Gastrocnemius medialis (tissue), 4 donors: ENCODE results near the gene IQGAP2. TPM values are rescaled to one million over a fixed set of nuclear protein-coding genes. Genes with fewer than 3 reads are reported as not detected.

Experiments used
- ATAC-seq, 2 donors: fragments of 150-250 bp; one replicate each; pipeline ENCODE4 v1.9.1; 2016
- DNase-seq, 2 donors: peaks; one replicate each; pipeline ENCODE4 v3.0.0-alpha.2; 2019
- H3K27ac ChIP-seq, 4 donors: fragments of 200-600 bp; sonication (generic); 1 replicate in 1 of 4; 2 replicates in 3 of 4; pipeline ENCODE4 v1.5.1; 2016 to 2018; ENCODE audit warnings: mild to moderate bottlenecking in 2 of 4, moderate library complexity in 1 of 4
- H3K27me3 ChIP-seq, 3 donors: fragments of 200-600 bp; sonication (generic) in 2 of 3; 1 replicate in 1 of 3; 2 replicates in 2 of 3; pipeline versions ENCODE4 v1.5.1 to v1.6.0; 2016 to 2019; ENCODE audit warnings: mild to moderate bottlenecking in 1 of 3, moderate library complexity in 1 of 3
- H3K36me3 ChIP-seq, 2 donors: fragments of 200-600 bp; sonication (generic) in 1 of 2; one replicate each; pipeline ENCODE4 v1.5.1; 2017 to 2018
- H3K4me1 ChIP-seq, 2 donors: fragments of 200-600 bp; sonication (generic) in 1 of 2; one replicate each; pipeline ENCODE4 v1.5.1; 2016 to 2017; ENCODE audit warnings: mild to moderate bottlenecking in 2 of 2
- H3K4me3 ChIP-seq, 4 donors: fragments of 200-600 bp; sonication (generic) in 3 of 4; 1 replicate in 1 of 4; 2 replicates in 3 of 4; pipeline ENCODE4 v1.5.1; 2016 to 2019; ENCODE audit warnings: mild to moderate bottlenecking in 2 of 4
- H3K9me3 ChIP-seq, 3 donors: fragments of 200-600 bp; sonication (generic) in 2 of 3; 1 replicate in 1 of 3; 2 replicates in 2 of 3; pipeline ENCODE4 v1.5.1; 2016 to 2019
- CTCF ChIP-seq, 5 experiments: fragments of 450-650 bp in 3 of 5; fragments of 200-600 bp in 2 of 5; sonication (generic) in 2 of 5; IDR thresholded peaks in 4 of 5; conservative IDR thresholded peaks in 1 of 5; 1 replicate in 4 of 5; 2 replicates in 1 of 5; pipeline ENCODE4 v1.5.1; 2016 to 2019; ENCODE audit warnings: antibody characterized with exemption in 5 of 5, mild to moderate bottlenecking in 3 of 5, moderate library complexity in 3 of 5
- POLR2A ChIP-seq, 2 donors: fragments of 450-650 bp; IDR thresholded peaks; one replicate each; pipeline ENCODE4 v1.6.1; 2017; ENCODE audit warnings: antibody characterized with exemption in 2 of 2, mild to moderate bottlenecking in 2 of 2, moderate library complexity in 2 of 2
- in situ Hi-C, 4 donors: fragments of 200-750 bp; cut with MboI; loops; one replicate each; pipeline versions ENCODE4 v1.15.0 to v1.8.0; 2017; ENCODE audit warnings: low sequenced_read_pairs in 4 of 4
- intact Hi-C: fragments of 100-400 bp; cut with DNase I; formaldehyde crosslinking; loops from one replicate; pipeline ENCODE4 v1.15.1; 2023; ENCODE audit warnings: low total_unique reads
- total RNA-seq, 4 donors: library from RNA; depleted of rRNA; stranded (reverse); fragments of >200 nt; gene quantifications; one replicate each; pipeline versions ENCODE4 v1.1.0 to v1.2.3, GENCODE V29; 2016

The IQGAP2 gene
- total RNA-seq, 4 donors from 2014 or later: 1.5 to 6.8 (median 2.5) TPM

GRCh38 chr5:76372323-76373054, 30.6 kb upstream of the IQGAP2 start:
- no peaks in the 10 kb centered on the region for H3K36me3 ChIP-seq
- no peaks in the 10 kb centered on the region for H3K9me3 ChIP-seq
- DNase-seq (no peak), ATAC-seq (no peak)
- no peak overlapping the region for H3K27ac ChIP-seq
- H3K4me3 ChIP-seq: no peak overlapping the region
- intact Hi-C loops: no loop called here
- H3K27me3 ChIP-seq: no peaks in the 10 kb centered on the region
- in situ Hi-C loops: no loop called here
- TF ChIP-seq POLR2A (IDR thresholded peaks at IDR 0.05) (no peak), CTCF (IDR thresholded peaks at IDR 0.05 in 4 of 5, conservative IDR thresholded peaks at IDR 0.05 in 1 of 5) (no peak)
- H3K4me1 ChIP-seq: no peaks in the 10 kb centered on the region

- in situ Hi-C loops: no loop called here
Measured at GRCh38 chr5:76376148-76376865, 26.8 kb upstream of the IQGAP2 start.

DNA sequence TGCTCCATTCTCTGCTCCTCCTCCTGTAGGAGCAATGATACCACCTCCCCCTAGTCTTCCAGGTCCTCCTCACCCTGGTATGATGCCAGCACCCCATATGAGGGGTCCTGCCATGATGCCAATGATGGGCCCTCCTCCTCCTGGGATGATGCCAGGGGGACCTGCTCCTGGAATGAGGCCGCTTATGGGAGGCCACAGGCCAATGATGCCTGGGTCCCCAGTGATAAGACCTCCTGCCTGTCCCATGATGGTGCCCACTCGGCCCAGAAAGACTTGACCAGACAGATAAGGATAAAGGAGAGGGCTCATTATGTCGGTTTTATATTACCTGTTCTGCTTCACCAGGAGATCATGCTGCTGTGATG, 26.2 kb upstream of the IQGAP2 start:
- TF ChIP-seq POLR2A (IDR thresholded peaks at IDR 0.05) (no peak), CTCF (IDR thresholded peaks at IDR 0.05 in 4 of 5, conservative IDR thresholded peaks at IDR 0.05 in 1 of 5) (no peak)
- Histone ChIP-seq H3K4me1 (no peaks in the 10 kb centered on the region), H3K4me3 (no peak overlapping the region), H3K36me3 (no peaks in the 10 kb centered on the region), H3K9me3 (no peaks in the 10 kb centered on the region), H3K27ac (no peak overlapping the region), H3K27me3 (no peaks in the 10 kb centered on the region)
- DNase-seq (no peak), ATAC-seq (no peak)
- in situ Hi-C loops: no loop called here
- intact Hi-C loops: no loop called here

More at GRCh38 chr5:76376148-76376865, 26.8 kb upstream of the IQGAP2 start:
- no peaks in the 10 kb centered on the region for H3K9me3 ChIP-seq
- no peak overlapping the region for H3K4me3 ChIP-seq
- H3K27ac ChIP-seq: no peak overlapping the region
- no peak for ATAC-seq
- no peaks in the 10 kb centered on the region for H3K36me3 ChIP-seq
- H3K27me3 ChIP-seq: no peaks in the 10 kb centered on the region
- H3K4me1 ChIP-seq: no peaks in the 10 kb centered on the region
- TF ChIP-seq CTCF (IDR thresholded peaks at IDR 0.05 in 4 of 5, conservative IDR thresholded peaks at IDR 0.05 in 1 of 5) (no peak), POLR2A (IDR thresholded peaks at IDR 0.05) (no peak)
- DNase-seq: no peak
- intact Hi-C loops: no loop called here

DNA sequence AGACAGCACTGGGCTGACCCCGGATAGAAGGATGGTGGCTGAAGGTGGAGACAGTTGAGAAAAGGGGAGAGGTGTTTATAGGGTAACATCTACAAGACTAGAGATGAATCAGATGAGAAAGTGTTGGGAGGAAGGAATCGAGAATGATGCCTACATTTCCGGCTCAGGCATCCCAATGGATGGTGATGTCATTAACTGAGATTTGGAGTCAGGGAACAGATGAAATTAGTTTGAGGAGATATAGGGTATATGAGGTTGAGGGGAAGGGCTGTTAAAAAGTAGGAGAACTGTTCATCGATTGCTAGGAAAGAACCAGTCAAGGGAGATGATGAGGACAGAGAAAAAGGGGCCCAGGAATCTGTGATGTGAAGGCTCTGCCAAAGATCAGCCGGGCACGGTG, 24.7 kb upstream of the IQGAP2 start:
- intact Hi-C loops: no loop called here
- Histone ChIP-seq H3K4me1 (no peaks in the 10 kb centered on the region), H3K36me3 (no peaks in the 10 kb centered on the region), H3K9me3 (no peaks in the 10 kb centered on the region), H3K27me3 (no peaks in the 10 kb centered on the region), H3K4me3 (no peak overlapping the region), H3K27ac (no peak overlapping the region)
- in situ Hi-C loops: no loop called here
- DNase-seq (no peak), ATAC-seq (no peak)
- no peak for TF ChIP-seq POLR2A (IDR thresholded peaks at IDR 0.05)
- no peak for TF ChIP-seq CTCF (IDR thresholded peaks at IDR 0.05 in 4 of 5, conservative IDR thresholded peaks at IDR 0.05 in 1 of 5)
